ENCODE results near the gene CST9L.

The CST9L gene

DNA sequence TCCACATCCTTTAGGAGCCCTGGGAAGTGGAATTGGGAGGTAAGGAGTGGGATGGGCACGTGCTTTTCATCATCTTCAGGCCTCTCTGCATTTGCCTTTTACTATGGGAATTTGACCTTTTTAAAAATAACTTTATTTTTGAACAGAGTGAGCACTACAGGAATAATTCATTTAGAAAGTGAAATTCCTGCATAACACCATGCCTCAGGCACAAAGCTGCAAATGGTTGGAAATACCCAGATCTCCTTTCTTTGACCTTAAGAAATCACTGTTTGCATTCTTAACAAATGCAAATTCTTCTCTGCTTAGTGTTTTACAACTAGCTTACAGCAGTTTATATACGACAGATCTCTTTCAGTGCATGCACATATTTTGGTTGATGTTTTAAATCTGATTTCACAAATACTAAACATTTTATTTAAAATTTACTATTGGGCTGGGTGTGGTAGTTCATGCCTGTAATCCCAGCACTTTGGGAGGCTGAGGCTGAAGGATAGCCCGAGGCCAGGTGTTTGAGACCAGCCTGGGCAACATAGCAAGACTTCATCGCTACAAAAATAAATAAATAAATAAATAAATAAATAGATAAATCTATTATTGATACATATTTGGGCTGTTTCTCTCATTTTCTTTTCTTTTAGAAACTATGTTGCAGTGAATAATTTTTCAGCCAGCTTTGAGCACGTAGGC lies 52.9 kb downstream of the CST9L start:
- DNase-seq (ENCODE audit: low read depth), result no peak
- H3K4me3 ChIP-seq (ENCODE audit: low read depth, low read length), result no peak overlapping the region
- TF ChIP-seq, protein P1, sequence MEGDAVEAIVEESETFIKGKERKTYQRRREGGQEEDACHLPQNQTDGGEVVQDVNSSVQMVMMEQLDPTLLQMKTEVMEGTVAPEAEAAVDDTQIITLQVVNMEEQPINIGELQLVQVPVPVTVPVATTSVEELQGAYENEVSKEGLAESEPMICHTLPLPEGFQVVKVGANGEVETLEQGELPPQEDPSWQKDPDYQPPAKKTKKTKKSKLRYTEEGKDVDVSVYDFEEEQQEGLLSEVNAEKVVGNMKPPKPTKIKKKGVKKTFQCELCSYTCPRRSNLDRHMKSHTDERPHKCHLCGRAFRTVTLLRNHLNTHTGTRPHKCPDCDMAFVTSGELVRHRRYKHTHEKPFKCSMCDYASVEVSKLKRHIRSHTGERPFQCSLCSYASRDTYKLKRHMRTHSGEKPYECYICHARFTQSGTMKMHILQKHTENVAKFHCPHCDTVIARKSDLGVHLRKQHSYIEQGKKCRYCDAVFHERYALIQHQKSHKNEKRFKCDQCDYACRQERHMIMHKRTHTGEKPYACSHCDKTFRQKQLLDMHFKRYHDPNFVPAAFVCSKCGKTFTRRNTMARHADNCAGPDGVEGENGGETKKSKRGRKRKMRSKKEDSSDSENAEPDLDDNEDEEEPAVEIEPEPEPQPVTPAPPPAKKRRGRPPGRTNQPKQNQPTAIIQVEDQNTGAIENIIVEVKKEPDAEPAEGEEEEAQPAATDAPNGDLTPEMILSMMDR (IDR thresholded peaks at IDR 0.05; ENCODE audit: control insufficient read depth, extremely low read depth, insufficient read depth), result no peak

DNA sequence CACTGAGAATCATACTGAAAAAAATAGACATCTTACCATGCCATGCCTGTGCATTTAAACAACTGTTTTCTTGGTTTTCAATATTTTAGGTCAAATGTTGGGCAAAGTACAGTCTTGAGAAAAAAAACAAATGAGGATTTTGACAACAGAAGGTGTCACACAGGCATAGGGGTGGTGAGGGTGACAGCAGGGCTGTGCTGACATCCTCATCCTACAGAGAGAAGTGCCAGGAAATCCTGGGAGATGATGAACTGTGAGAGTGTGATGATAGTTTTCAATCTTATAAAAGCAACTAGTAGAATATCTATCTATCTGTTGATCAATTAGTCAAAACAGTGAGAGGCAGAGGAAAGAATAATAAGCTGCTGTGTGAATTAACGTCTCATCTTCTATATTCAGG lies 53.4 kb downstream of the CST9L start:
- no peak for DNase-seq (ENCODE audit: low read depth)
- TF ChIP-seq, protein P1 (IDR thresholded peaks at IDR 0.05; ENCODE audit: control insufficient read depth, extremely low read depth, insufficient read depth), result no peak
- no peak overlapping the region for H3K4me3 ChIP-seq (ENCODE audit: low read depth, low read length)

All from LNCaP clone FGC (cell line).